Epidermal melanocyte (primary cell): ENCODE results near the gene NTRK2.

Experiments used
- DNase-seq: peaks from one replicate; pipeline ENCODE4 v3.0.0; 2011; ENCODE audit warnings: low spot score; ENCODE audit not compliant: insufficient read length

Gene NTRK2

DNA sequence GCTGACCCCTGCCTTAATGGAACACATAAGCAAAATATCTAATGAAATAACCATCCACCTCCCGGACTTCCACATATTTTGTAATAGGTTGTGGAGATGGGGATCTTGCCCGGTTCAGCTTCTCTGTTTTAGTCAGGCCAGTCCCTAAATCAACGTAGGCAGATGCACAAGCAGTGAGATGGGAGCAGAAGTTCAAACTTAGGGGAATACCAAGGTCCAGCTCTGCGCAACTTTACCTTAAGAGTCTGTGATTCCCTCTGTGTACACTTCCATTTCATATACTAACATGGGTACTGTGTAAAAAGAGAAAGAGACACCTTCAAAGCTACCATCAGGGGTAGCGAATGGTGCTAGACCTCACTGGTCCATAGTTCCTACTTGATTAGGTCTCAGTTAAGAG lies 110.9 kb downstream of the NTRK2 start:
- DNase-seq, result no peak

DNA sequence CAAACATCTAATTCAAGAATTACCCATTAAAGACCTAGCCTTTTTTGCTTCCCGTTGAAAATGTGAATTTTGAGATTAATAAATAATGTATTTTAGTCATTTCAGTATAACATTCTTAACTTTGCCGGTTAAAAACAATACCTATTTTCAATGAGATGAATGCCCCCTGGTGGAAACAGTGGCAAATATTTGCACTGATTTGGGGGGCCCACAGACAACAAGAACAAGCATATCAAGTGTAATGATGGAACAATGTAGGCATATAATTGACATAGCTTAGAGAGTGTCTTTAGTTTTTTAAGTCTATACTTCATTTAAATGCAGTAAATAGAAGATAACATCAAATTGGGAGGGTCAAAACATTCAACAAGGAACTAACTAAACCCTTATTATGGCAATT lies 111.9 kb downstream of the NTRK2 start:
- no peak for DNase-seq

DNA sequence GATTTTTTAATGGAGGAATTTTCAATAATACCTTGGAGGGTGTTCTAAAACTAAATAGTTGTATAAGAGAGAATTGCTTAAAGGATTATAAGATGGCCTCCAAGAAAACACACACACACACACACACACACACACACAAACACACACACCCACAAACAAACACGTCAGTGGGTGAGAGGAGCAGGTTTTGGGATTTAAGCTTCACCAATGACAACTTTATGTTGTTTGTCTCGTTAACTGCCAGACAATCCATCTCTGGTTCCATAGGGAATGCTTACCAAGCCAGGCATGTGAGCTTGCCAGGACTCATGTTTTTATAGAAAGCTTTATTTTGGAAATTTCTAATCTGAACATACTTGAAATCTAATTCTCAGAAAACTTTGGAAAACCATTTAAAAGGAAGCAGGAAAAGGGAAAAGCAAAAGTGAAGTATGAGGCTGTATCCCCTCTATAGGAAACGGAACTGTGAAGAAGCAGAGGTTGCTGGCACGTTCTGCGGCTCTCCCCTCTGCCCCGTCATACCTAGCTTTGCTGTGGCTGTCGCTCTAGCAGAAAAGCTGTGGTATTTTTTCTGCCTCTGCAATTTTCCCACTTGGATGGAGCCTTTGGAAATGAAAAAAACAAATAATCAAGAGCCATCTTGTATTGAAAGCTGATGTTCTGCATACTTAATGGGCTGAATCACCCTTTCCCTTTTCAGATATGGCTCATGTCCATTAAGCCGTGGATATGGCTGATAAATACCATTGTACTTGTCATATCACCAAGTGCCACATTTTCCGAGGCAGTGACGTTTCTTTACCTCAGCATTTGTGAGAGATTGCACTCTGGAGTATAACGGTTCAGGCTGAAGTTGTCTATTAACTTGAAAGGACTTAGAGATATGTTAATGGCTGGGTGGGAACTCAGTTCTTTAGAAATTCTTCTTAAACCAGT lies 112.7 kb downstream of the NTRK2 start:
- DNase-seq, result no peak

DNA sequence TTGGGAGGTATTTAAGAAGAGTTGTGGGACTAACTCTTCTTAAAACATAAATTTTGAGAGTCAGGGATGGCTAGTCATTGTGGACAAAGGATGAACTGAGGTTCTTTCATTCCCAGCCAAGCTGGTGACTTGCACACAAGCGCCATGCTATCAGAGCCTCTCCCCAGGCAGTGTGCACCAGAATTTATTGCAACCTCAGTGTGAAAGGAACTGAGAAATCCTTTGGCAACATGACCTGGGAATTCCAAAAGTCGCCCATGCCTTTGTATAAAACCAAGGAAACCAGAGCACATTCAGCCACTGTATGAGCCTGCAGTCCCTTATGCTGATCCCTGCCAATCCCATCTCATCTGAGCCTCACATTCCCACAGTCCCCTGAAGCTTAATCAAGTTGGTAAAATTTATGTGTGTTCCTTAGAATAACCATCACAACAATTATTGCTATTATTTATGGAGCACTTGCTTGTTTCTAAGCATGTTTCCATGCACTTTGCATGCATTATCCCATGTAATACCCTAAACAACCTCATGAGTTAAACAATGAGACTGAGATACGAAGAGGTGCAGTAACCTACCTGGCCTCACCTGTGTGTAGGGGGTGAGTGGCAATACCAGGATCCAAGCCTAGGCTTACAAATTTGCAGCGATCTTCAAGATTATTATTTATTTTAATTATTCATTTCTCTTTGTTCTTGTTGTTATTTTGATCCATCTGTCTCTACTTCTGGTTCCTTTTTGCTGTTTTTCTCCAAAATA lies 116.4 kb downstream of the NTRK2 start:
- DNase-seq, result no peak

DNA sequence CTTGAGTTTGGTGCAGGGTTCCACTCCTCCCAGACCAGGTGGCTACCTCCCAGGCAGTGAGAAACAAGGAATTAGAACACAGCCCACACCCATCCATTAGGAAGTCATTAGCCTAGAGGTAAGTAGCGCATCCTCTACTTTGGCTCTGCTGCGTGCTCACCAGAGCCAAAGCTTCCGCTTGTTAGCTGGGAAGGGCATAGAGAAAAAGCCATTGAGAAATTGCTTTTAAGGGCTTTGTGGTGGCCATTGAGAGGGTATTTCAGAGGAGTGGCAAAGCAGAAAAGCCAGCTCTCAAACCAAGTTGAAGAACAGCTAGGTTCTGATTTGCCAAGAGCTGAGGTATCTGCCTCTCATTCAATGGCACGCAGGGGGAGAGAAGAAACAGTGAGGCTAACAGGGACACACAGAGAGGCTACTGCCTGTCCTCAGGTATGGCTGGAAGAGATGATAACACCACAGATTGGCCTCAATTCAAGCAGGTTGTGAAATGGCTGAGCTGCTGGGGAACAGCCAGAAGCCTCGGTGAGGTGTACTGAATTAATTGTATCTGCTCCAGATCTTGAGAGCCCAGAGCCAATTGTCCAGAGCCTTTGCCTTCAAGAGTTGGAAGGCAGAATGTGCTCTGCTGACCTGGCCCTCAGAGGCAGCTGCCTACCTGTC lies 119.4 kb downstream of the NTRK2 start:
- no peak for DNase-seq

DNA sequence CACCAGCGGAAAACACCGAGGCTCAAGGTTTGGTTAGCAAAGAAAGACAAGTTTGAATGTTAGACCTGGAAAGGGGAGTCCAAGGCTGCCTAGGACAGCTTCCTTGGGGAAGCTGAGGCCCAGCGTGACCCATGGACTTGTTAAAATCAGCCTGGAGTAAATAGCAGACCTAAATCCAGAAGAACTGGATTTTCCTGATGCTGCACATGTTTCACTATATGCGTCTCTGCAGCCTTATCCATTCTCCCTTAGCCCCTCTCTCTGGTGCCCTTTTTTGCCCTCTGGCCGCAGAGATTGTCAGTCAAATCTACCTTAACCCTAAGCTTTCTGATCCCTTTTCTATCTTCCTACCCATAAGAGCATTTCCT lies 119.9 kb downstream of the NTRK2 start:
- no peak for DNase-seq

DNA sequence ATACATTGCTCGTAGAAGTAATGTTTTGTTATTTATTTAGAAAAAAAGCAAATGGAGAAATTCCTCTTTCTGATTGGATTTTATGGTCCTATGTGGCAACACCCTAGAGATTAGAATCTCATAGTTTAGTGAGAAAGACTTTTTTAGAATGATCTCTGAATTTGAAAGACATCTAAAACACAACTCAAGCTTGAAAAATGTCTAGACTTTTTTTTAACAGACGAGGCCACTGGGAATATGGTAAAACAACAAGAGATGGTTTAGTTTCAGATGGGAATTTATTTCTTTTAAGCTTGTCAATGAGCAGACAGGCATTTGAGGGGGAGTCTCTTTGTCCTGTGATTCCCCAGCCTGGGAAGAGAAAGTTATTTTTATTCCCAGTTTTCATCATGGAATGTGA lies 122.1 kb downstream of the NTRK2 start:
- DNase-seq, result no peak

DNA sequence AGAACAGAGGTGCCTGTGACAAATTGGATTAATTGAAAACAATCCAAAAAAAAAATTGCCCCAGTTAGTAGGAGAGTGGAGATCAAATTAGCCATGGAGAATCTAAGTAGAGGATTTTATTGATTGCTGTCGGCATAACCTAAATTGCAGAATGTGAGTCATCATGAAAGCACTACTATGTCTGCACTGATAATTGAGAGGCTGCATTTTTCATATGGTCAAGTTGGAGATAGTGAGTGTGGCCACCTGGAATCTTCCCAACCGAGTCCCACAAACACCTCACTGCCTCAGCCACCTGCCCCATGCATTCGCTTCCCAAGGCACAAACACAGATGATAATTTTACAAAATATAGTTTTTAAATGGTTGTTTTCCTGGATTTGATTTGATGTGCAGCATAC lies 123.7 kb downstream of the NTRK2 start:
- DNase-seq, result no peak

DNA sequence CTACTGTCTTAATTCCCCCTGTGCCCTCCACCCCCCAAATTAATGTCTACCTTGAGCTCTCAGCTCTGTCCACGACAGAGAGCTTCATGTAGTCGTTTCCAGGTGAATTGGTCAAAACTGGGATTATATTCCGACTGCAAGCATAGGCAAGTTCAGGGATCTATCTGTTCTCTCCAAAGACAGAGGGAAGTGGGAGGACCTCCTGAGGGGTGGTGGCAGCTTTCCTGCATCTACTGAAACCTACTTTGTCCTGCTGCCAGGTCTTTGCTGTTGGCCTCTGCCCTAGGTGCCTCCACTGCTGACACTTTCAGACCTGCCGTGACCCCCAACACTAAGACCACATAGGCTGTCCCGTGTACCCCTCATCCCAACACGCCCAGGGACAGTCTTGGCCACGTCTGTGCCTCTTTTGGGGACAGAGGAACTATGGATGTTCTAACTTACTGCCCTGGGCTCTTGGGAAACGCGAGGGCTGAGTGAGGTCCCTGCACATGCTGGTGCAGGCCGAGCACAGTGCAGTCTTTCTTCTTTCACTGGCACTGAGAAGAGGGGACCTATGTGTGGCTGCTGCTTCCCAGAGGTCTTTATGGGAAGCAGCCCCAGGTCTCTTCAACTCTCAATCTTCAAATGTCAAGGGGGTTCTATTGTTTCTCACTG lies 125.6 kb downstream of the NTRK2 start:
- no peak for DNase-seq

DNA sequence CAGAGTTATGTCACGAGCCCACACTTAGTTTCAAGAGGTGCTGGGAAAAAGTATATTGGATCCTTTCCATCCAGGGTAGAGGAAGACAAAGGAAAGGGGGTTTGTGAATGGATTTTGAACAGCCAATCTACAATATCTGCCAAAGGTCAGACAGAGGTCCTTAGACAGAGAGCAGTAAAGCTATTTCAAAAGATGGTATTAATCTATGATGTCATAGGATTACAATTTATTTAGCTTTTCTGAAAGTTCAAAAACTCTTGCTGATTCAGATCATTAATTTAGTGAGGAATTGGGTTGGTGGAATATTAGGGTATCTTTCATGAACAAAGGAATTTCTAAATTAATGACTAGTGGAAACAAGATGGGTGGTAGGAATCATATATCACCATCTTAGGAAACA lies 126.9 kb downstream of the NTRK2 start:
- DNase-seq, result no peak

DNA sequence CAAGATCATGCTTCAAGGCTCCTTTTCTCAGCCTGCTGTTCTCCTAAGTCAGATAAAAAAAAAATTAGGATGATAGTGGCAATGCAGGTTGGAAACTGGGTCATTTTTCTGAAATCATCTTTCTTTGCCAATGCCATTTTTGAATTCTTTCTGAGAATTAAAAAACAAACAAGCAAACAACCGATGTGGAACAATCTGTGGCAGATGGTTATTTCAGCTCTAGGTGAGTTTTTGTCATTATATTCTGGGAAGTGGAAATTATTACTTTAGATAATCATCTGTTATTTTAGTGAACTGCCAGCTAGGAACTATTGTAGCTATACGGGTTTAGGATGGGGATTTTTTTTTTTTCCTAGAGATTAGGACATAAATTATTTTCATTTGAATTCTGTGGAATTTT lies 129.7 kb downstream of the NTRK2 start:
- DNase-seq, result no peak

DNA sequence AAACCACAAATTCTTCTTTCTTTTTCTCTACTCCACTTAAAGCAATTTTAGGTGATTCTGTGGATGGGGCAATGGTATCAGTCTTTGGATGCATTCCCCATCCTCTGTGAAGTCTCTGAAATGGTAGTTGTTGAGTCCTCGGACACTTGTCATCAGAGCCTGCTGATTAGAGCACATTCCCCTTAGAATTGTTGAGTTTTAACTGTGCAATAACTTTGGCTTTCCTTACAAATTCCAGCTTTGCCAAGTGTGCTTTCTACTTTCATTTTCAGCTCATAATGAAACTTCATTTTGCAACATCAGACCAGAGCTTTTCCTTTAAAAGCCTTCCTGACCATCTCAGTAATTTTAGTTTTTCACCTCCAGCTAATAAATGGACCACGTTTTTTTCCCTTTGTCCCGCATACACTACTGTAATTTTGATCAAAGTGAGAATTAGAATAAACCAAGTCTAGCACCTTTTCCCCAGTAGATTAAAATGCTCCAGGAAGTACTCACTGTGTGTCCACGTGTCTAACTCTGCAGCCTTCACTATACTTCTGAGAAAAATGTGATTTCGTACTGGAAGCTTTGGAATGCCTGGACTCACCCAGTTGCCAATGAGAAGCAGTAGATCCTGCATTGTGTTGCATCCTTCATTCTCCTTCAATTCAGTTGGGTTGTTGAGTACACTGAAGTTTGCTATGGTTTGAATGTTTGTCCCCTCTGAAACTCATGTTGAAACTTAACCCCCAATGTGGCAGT lies 135.6 kb downstream of the NTRK2 start:
- no peak for DNase-seq

DNA sequence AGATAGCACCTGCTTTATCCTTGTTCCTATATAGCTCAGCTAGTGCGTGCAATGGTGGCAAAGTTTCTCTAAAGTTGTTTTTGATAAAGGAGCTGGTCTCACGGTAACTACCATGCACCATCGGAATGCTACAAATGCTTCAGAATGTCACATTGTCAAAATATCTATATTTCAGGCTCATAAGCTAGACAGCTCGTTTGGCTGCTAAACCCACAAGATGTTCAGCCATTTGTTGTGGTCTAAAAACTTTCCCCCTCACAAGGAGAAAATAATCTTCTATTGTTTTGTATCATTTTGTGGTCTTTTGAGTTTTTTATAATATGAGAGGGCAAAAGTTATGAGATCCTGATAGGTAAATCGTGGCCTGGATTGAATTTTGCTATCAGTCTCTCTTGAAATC lies 137.9 kb downstream of the NTRK2 start:
- DNase-seq, result no peak

DNA sequence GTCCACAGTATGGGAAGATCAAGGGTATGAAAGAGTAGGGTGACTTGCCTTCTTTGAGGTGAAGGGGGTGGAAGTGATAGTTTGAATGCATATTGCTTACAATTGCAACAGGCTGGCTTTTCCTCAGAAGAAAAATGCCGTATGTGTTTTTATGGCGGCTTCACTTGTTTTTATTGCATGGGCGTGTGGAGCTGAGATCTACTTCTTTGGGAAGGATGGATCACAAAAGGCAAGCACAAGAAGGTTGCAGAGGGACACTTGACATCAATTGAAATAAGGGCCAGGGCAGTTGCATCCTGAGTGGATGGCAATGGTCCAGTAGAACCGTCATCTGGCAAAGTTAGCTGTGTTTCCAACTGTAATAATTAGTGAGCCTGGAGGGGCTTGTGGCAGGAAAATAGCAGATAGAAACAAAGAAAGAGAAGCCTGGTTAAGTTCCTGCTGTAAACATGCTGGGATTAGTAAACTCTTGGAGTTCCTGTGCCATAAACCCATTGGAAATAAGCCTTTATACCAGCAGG lies 138.4 kb downstream of the NTRK2 start:
- no peak for DNase-seq

DNA sequence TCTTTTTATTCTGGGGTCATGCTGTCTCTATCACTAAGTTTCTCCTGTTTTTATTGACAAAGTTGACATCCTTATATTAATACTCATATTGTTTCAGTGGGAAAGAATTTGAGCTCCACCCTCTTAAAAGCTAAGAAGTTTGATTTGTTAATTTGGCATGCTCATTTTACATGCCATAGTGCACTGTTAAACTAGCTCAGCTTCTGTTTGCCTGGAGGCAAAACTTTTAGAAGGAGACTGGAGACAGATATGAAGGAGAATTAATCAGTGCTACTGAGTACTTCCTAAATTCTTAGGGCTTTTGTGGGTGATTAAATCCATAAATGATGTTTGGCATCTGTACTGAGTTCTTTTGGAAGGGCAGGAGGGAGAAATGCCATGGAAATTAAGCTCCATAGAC lies 138.9 kb downstream of the NTRK2 start:
- no peak for DNase-seq

DNA sequence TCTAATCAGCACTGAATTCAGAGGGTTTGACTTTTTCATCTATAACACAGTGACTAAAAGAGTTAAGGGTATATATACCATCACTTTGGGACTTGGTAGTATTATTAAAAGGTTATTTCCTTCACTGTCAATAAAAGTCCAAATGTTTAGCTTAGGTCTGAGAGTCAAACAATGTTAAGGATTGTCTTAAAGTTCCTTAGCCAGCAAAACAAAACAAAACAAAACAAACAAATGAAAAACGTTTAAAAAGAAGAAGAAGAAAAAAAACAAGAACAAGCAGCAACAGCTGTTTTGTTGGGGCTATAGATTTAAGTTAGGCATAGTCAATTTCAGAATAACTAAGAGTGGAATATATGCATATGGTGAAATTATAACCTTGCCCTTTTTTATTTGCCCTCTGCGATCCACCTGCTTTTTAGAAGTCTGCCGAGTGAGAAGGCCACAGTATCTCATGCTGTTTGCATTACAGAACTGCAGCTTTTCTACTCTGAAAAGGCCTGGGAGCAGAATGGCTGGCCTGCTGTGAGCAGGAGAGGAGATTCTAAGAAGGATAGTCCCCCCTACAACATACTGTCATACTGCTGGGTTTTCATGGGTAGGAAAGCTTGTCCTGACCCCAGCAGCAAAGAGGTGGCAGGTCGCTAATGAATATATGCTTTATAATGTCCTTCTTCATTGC lies 141.7 kb downstream of the NTRK2 start:
- DNase-seq, result no peak

DNA sequence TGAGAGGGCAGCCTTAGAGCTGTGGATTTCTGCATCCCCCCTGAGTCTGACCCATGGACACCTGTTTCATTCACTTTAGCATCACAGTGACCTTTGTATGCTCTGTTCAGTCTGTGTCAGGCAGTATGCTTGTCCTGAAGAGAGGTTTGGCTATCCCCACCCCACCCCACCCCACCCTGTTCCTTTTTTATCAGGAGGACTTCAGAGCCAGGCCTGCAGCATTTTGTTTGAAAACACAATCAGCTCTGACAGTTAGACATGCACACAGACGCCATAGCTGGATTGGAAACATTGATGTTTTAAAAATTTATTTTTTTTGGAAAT lies 142.2 kb downstream of the NTRK2 start:
- DNase-seq, result no peak

DNA sequence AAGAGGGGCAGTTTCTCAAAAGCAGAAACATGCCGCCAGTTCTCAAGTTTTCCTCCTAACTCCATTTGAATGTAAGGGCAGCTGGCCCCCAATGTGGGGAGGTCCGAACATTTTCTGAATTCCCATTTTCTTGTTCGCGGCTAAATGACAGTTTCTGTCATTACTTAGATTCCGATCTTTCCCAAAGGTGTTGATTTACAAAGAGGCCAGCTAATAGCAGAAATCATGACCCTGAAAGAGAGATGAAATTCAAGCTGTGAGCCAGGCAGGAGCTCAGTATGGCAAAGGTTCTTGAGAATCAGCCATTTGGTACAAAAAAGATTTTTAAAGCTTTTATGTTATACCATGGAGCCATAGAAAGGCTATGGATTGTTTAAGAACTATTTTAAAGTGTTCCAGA lies 142.8 kb downstream of the NTRK2 start:
- no peak for DNase-seq

DNA sequence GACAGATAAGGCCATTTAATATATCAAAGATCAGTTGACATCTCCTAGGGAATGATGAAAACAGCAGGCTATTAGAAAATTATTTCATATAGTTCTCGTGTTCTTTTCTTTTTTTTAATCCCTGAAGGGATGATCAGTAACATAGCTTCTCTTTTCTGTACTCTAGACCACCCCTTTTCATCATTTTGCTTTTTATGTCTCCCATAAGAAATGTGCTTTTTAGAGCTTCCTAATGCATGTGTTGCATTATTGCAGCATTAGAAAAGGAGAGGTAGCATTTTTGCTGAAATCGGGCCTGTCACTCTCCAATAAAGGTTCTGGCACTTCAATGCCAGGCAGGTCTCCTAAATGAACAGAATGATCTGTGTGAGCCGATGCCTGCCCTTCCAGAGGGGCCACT lies 143.3 kb downstream of the NTRK2 start:
- no peak for DNase-seq

DNA sequence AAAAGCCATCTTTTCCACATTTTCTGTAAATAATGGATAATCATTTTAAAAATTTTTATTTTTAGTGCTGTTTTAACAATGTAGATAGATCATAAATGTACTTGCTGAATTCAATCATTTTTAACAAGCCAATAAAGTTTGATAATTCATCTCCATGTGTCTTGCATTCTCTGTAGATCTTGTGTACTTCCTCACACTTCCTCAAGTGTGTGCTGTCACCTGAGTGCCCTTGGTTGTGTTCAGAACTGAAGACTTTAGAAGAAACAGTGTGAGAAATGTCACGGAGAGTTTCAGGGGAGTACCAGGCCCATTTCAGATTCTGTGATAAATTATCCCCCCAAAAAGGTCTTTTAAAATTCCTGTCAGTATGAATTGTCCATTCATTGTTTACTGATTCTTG lies 146.0 kb downstream of the NTRK2 start:
- no peak for DNase-seq
